IMR-90 (cell line): ENCODE results near the gene SYNE2. TPM values are rescaled to one million over a fixed set of nuclear protein-coding genes. Genes with fewer than 3 reads are reported as not detected.

Experiments used
- ATAC-seq: fragments of 200-7000 bp; cut with Tn5 transposase; 2 replicates; pipeline ENCODE4 v1.9.1; 2020; ENCODE audit warnings: low read depth, mild to moderate bottlenecking, moderate library complexity
- BruUV-seq: library from RNA; stranded (reverse); fragments of 400-500 nt; replicated peaks from 2 replicates; lab custom pipeline; 2021; lab: Mats Ljungman, UMichigan
- CTCF ChIA-PET: fragments of 300-600 bp; formaldehyde crosslinking; extraction: SDS; loops from one replicate; lab custom pipeline; 2021; ENCODE audit warnings: antibody characterized with exemption; lab: Yijun Ruan, JAX
- POLR2A ChIA-PET: fragments of 300-600 bp; sonication (Branson Sonifier 250); formaldehyde crosslinking; loops from one replicate; lab custom pipeline; 2022; ENCODE audit warnings: antibody characterized with exemption; ENCODE audit not compliant: unreplicated experiment; lab: Charles Lee
- DNase-seq: peaks from one replicate; pipeline ENCODE4 v3.0.0; 2013
- H2AFZ ChIP-seq: replicated peaks from 2 replicates; pipeline ENCODE3; 2013; ENCODE audit warnings: low read length, mild to moderate bottlenecking; ENCODE audit not compliant: poor library complexity
- H2AK5ac ChIP-seq: 2 replicates; pipeline ENCODE4 v1.6.1; 2013; ENCODE audit warnings: low read depth, low read length, inconsistent platforms
- H2AK9ac ChIP-seq: replicated peaks from 2 replicates; pipeline ENCODE3; 2013; ENCODE audit warnings: mild to moderate bottlenecking, low read depth, low read length, moderate library complexity; ENCODE audit not compliant: poor library complexity
- H2BK120ac ChIP-seq: 2 replicates; pipeline ENCODE4 v1.6.1; 2013; ENCODE audit warnings: low read depth, low read length, inconsistent platforms
- H2BK15ac ChIP-seq: 3 replicates; pipeline ENCODE4 v1.6.1; 2013; ENCODE audit warnings: low read depth, low read length, inconsistent platforms
- H2BK20ac ChIP-seq: 2 replicates; pipeline ENCODE4 v1.6.1; 2013; ENCODE audit warnings: low read depth, mild to moderate bottlenecking, inconsistent platforms, low read length, moderate library complexity
- H2BK5ac ChIP-seq: 2 replicates; pipeline ENCODE4 v1.6.1; 2013; ENCODE audit warnings: mild to moderate bottlenecking, low read depth, low read length, inconsistent platforms; ENCODE audit not compliant: poor library complexity, severe bottlenecking
- H3K14ac ChIP-seq: replicated peaks from 2 replicates; pipeline ENCODE4 v1.6.1; 2013; ENCODE audit warnings: low read depth, low read length, inconsistent platforms
- H3K18ac ChIP-seq: 2 replicates; pipeline ENCODE4 v1.6.1; 2013; ENCODE audit warnings: low read depth, low read length, control low read depth
- H3K23ac ChIP-seq: 2 replicates; pipeline ENCODE4 v1.6.1; 2013; ENCODE audit warnings: low read depth, low read length, inconsistent platforms
- H3K27ac ChIP-seq: 2 replicates; pipeline ENCODE4 v1.5.1; 2013; ENCODE audit warnings: mild to moderate bottlenecking, control low read depth, low read length; ENCODE audit not compliant: insufficient read depth
- H3K27me3 ChIP-seq: 2 replicates; pipeline ENCODE4 v1.6.1; 2013; ENCODE audit warnings: low read length; ENCODE audit not compliant: control insufficient read depth, insufficient read depth
- H3K36me3 ChIP-seq: 2 replicates; pipeline ENCODE4 v1.6.1; 2013; ENCODE audit warnings: low read length, mixed read lengths; ENCODE audit not compliant: control insufficient read depth, insufficient read depth
- H3K4ac ChIP-seq: 2 replicates; pipeline ENCODE4 v1.6.1; 2013; ENCODE audit warnings: low read depth, low read length, inconsistent platforms
- H3K4me1 ChIP-seq: 2 replicates; pipeline ENCODE4 v1.6.1; 2013; ENCODE audit warnings: low read length, mixed read lengths; ENCODE audit not compliant: control insufficient read depth, insufficient read depth
- H3K4me2 ChIP-seq: 2 replicates; pipeline ENCODE4 v1.6.1; 2013; ENCODE audit warnings: low read depth, mild to moderate bottlenecking, control low read depth, low read length, moderate library complexity
- H3K4me3 ChIP-seq: 2 replicates; pipeline ENCODE4 v1.5.1; 2013; ENCODE audit warnings: low read depth, mild to moderate bottlenecking, control low read depth, low read length, moderate library complexity; ENCODE audit not compliant: insufficient read depth
- H3K56ac ChIP-seq: 2 replicates; pipeline ENCODE4 v1.6.1; 2013; ENCODE audit warnings: low read length, inconsistent platforms; ENCODE audit not compliant: insufficient read depth; ENCODE audit errors: extremely low read depth
- H3K79me1 ChIP-seq, 2 experiments: 2 replicates each; pipeline ENCODE4 v1.6.1; 2013; ENCODE audit warnings: low read length in 2 of 2, inconsistent platforms in 1 of 2, low read depth in 1 of 2
- H3K9ac ChIP-seq: 2 replicates; pipeline ENCODE4 v1.6.1; 2013; ENCODE audit warnings: low read depth, low read length, control low read depth
- H3K9me1 ChIP-seq: 2 replicates; pipeline ENCODE4 v1.6.1; 2013; ENCODE audit warnings: low read length, inconsistent platforms; ENCODE audit not compliant: insufficient read depth
- H3K9me3 ChIP-seq: 2 replicates; pipeline ENCODE4 v1.6.1; 2013; ENCODE audit warnings: low read length; ENCODE audit not compliant: control insufficient read depth, insufficient read depth
- H4K20me1 ChIP-seq: 2 replicates; pipeline ENCODE4 v1.6.1; 2013; ENCODE audit warnings: low read length, inconsistent platforms; ENCODE audit not compliant: insufficient read depth
- H4K5ac ChIP-seq: 2 replicates; pipeline ENCODE4 v1.6.1; 2013; ENCODE audit warnings: mild to moderate bottlenecking, low read depth, low read length, control low read depth
- H4K8ac ChIP-seq, 2 experiments: 2 replicates each; pipeline ENCODE4 v1.6.1; 2013; ENCODE audit warnings: low read depth in 2 of 2, low read length in 2 of 2, control low read depth in 1 of 2, inconsistent platforms in 1 of 2
- H4K91ac ChIP-seq: 2 replicates; pipeline ENCODE4 v1.6.1; 2013; ENCODE audit warnings: low read depth, low read length, inconsistent platforms; ENCODE audit not compliant: insufficient read depth
- BHLHE40 ChIP-seq: fragments of 150-350 bp; IDR thresholded peaks from 2 replicates; pipeline ENCODE4 v1.6.1; 2016; ENCODE audit warnings: mild to moderate bottlenecking, low read depth, low read length
- CEBPB ChIP-seq: IDR thresholded peaks from 2 replicates; pipeline ENCODE4 v1.6.1; 2012; ENCODE audit warnings: low read depth, low read length, improper control_type of control experiment
- CHD1 ChIP-seq: IDR thresholded peaks from 2 replicates; pipeline ENCODE4 v1.6.1; 2012; ENCODE audit warnings: low read depth, low read length, improper control_type of control experiment
- CTCF ChIP-seq: conservative IDR thresholded peaks from 2 replicates; pipeline ENCODE4 v1.5.1; 2012; ENCODE audit warnings: mild to moderate bottlenecking, low read depth, low read length, improper control_type of control experiment
- ELK1 ChIP-seq: fragments of 150-350 bp; IDR thresholded peaks from 2 replicates; pipeline ENCODE4 v1.6.1; 2016; ENCODE audit warnings: low read depth, mild to moderate bottlenecking, low read length, moderate library complexity, borderline replicate concordance
- FOS ChIP-seq: fragments of 150-350 bp; IDR thresholded peaks from 2 replicates; pipeline ENCODE4 v1.6.1; 2016; ENCODE audit warnings: low read depth, low read length
- MAFK ChIP-seq: IDR thresholded peaks from 2 replicates; pipeline ENCODE4 v1.6.1; 2012; ENCODE audit warnings: low read depth, low read length, improper control_type of control experiment
- MAZ ChIP-seq: IDR thresholded peaks from 2 replicates; pipeline ENCODE4 v1.6.1; 2012; ENCODE audit warnings: low read depth, mild to moderate bottlenecking, low read length, improper control_type of control experiment, moderate library complexity, borderline replicate concordance
- MXI1 ChIP-seq: IDR thresholded peaks from 2 replicates; pipeline ENCODE4 v1.6.1; 2012; ENCODE audit warnings: low read depth, mild to moderate bottlenecking, low read length, moderate library complexity, borderline replicate concordance
- NFE2L2 ChIP-seq: fragments of 150-350 bp; IDR thresholded peaks from 2 replicates; pipeline ENCODE4 v1.6.1; 2016; ENCODE audit warnings: low read depth, mild to moderate bottlenecking, low read length
- POLR2A ChIP-seq: IDR thresholded peaks from 2 replicates; pipeline ENCODE4 v1.6.1; 2012; ENCODE audit warnings: mild to moderate bottlenecking, low read depth, low read length
- RAD21 ChIP-seq: IDR thresholded peaks from 2 replicates; pipeline ENCODE4 v1.6.1; 2012; ENCODE audit warnings: low read length, improper control_type of control experiment
- RCOR1 ChIP-seq: IDR thresholded peaks from 2 replicates; pipeline ENCODE4 v1.6.1; 2012; ENCODE audit warnings: mild to moderate bottlenecking, low read length, improper control_type of control experiment; ENCODE audit not compliant: insufficient replicate concordance
- RFX5 ChIP-seq: IDR thresholded peaks from 2 replicates; pipeline ENCODE4 v1.8.0; 2012; ENCODE audit warnings: low read depth, mild to moderate bottlenecking, low read length, moderate library complexity
- SMC3 ChIP-seq: fragments of 150-350 bp; IDR thresholded peaks from 2 replicates; pipeline ENCODE4 v1.6.1; 2016; ENCODE audit warnings: low read depth, mild to moderate bottlenecking, antibody characterized with exemption, low read length, moderate library complexity
- USF2 ChIP-seq: fragments of 150-350 bp; IDR thresholded peaks from 2 replicates; pipeline ENCODE4 v1.6.1; 2017; ENCODE audit warnings: mild to moderate bottlenecking, antibody characterized with exemption, low read length, low read depth
- WGBS, 2 experiments: methylation state at CpG; one replicate each; pipeline versions ENCODE4 v1.1.5 to v1.1.7; 2013; ENCODE audit warnings: missing lambda C conversion rate in 2 of 2; ENCODE audit not compliant: insufficient read length in 1 of 2; ENCODE audit errors: extremely low coverage in 2 of 2; 5-methylcytosine and 5-hydroxymethylcytosine counted together
- dilution Hi-C: fragments of 300-500 bp; cut with HindIII; formaldehyde crosslinking; loops from one replicate; pipeline ENCODE4 v1.14.3; 2018; ENCODE audit warnings: low sequenced_read_pairs; ENCODE audit not compliant: unreplicated experiment
- in situ Hi-C: fragments of 300-500 bp; cut with MboI; formaldehyde crosslinking; loops from 3 replicates; pipeline ENCODE4 v1.14.3; 2019; ENCODE audit warnings: low sequenced_read_pairs, inconsistent platforms, mixed read lengths
- intact Hi-C: fragments of 100-400 bp; cut with micrococcal nuclease; formaldehyde crosslinking; loops from 2 replicates; pipeline ENCODE4 v1.10.0; 2022
- polyA plus RNA-seq, 3 experiments: library from polyadenylated mRNA; depleted of rRNA; stranded (reverse); fragments of >200 nt; gene quantifications; 2 replicates each; pipeline ENCODE4 v1.2.3, GENCODE V29; 2012; ENCODE audit warnings: low replicate concordance in 1 of 3
- total RNA-seq: library from RNA; depleted of rRNA; stranded (reverse); fragments of >200 nt; gene quantifications from 2 replicates; pipeline ENCODE4 v1.2.3, GENCODE V29; 2012

The SYNE2 gene
- total and polyA plus RNA-seq, 2 of the 4 experiments (the other 2 are of a cell fraction) = 5.2 to 28.9 TPM

- no peaks in the 10 kb centered on the region for H3K4me1 ChIP-seq
- H2AK9ac ChIP-seq = no peak overlapping the region
- no peak overlapping the region for H4K91ac ChIP-seq
- peaks cover 5% of the 10 kb centered on the region; the same call in 1 of the 2 replicates for H3K9me1 ChIP-seq
- intact Hi-C loops (no loop called here), in situ Hi-C loops (loop anchor here (25.0 kb wide), 1 partner anchor 481 kb away; no protein-coding TSS in a partner anchor), dilution Hi-C loops (no loop called here)
- H2AK5ac ChIP-seq = no peak overlapping the region
- TF ChIP-seq MAZ = no peak
- no peak for TF ChIP-seq MXI1
- TF ChIP-seq FOS = no peak
- TF ChIP-seq RFX5 = no peak
- no peak for TF ChIP-seq USF2
- no peak for TF ChIP-seq POLR2A
- no peak for TF ChIP-seq NFE2L2
- TF ChIP-seq RCOR1 = no peak
- no peak for TF ChIP-seq ELK1
- no peak for TF ChIP-seq BHLHE40
- no peak for TF ChIP-seq CHD1
- no peak for TF ChIP-seq CEBPB
- no peak for TF ChIP-seq MAFK
- no peak for TF ChIP-seq SMC3
- TF ChIP-seq CTCF = no peak
- no peak for TF ChIP-seq RAD21
- H3K79me1 ChIP-seq = no peaks in the 10 kb centered on the region
- ATAC-seq (no peak), DNase-seq (no peak)
- H2BK120ac ChIP-seq = no peak overlapping the region
- no peak overlapping the region for H3K18ac ChIP-seq
- no peak overlapping the region for H3K56ac ChIP-seq
- ChIA-PET POLR2A (no interaction called here), CTCF (no interaction called here)
- no peak overlapping the region for H2BK20ac ChIP-seq
- no TSS peak for BruUV-seq
- H3K27me3 ChIP-seq = no peaks in the 10 kb centered on the region
- no peak overlapping the region for H3K4me3 ChIP-seq
- no peak overlapping the region for H2BK15ac ChIP-seq
- 100% methylated on average over 1 of the region's 2 CpGs; no CpG with 5 or more reads in 1 of the 2 experiments for WGBS, 2 experiments
- H3K14ac ChIP-seq = no peak overlapping the region
- no peak overlapping the region for H3K9ac ChIP-seq
- no peak overlapping the region for H3K4me2 ChIP-seq
- no peak overlapping the region for H4K8ac ChIP-seq
- no peaks in the 10 kb centered on the region for H4K20me1 ChIP-seq
- no peak overlapping the region for H3K4ac ChIP-seq
- no peak overlapping the region for H4K5ac ChIP-seq
- H2AFZ ChIP-seq = no peak overlapping the region
- no peak overlapping the region for H2BK5ac ChIP-seq
- no peaks in the 10 kb centered on the region for H3K9me3 ChIP-seq
- H3K36me3 ChIP-seq = no peaks in the 10 kb centered on the region
- H3K23ac ChIP-seq = no peak overlapping the region
- no peak overlapping the region for H3K27ac ChIP-seq
Observed at GRCh38 chr14:64005822-64006221, 153.0 kb downstream of the SYNE2 start.
